CD4-positive, alpha-beta T cell (primary cell): ENCODE data around the gene CFDP1. TPM values are rescaled to one million over a fixed set of nuclear protein-coding genes. Genes with fewer than 3 reads are reported as not detected.
A peak's percentile ranks its signal among the peaks of the same experiment; 100 is the strongest.

ENCODE experiments used
- ATAC-seq: fragments of 200-7000 bp; cut with Tn5 transposase; one replicate; pipeline ENCODE4 v1.10.0; 2022; ENCODE audit warnings: mild to moderate bottlenecking; ENCODE audit not compliant: poor library complexity
- CTCF ChIA-PET: fragments of 350-600 bp; sonication (Branson Sonifier 250); formaldehyde crosslinking; loops from one replicate; lab custom pipeline; 2021; ENCODE audit warnings: antibody characterized with exemption, inconsistent platforms; lab: Charles Lee
- POLR2A ChIA-PET: fragments of 350-600 bp; sonication (Branson Sonifier 250); formaldehyde crosslinking; loops from one replicate; lab custom pipeline; 2021; ENCODE audit warnings: antibody characterized with exemption, inconsistent platforms; lab: Charles Lee
- DNase-seq, 14 experiments: peaks; one replicate each; pipeline ENCODE4 v3.0.0-alpha.2; 2013 to 2020; ENCODE audit warnings: mixed read lengths in 2 of 14
- H3K27ac ChIP-seq, 2 donors: one replicate each; pipeline versions ENCODE4 v1.5.1 to v1.7.0; 2013; ENCODE audit warnings: low read length in 2 of 2, low read depth in 1 of 2, mild to moderate bottlenecking in 1 of 2
- H3K27me3 ChIP-seq, 2 experiments: 1 replicate in 1 of 2; 2 replicates in 1 of 2; pipeline versions ENCODE4 v1.6.1 to v1.7.0; 2013; ENCODE audit warnings: low read length in 2 of 2, control low read depth in 1 of 2, mild to moderate bottlenecking in 1 of 2, moderate library complexity in 1 of 2; ENCODE audit not compliant: insufficient read depth in 2 of 2, control insufficient read depth in 1 of 2
- H3K36me3 ChIP-seq: one replicate; pipeline ENCODE4 v1.6.1; 2013; ENCODE audit warnings: low read length, control low read depth; ENCODE audit not compliant: insufficient read depth
- H3K4me1 ChIP-seq: one replicate; pipeline ENCODE4 v1.6.1; 2013; ENCODE audit warnings: low read length, control low read depth; ENCODE audit not compliant: insufficient read depth
- H3K4me3 ChIP-seq: one replicate; pipeline ENCODE4 v1.5.1; 2013; ENCODE audit warnings: mild to moderate bottlenecking, low read length, moderate library complexity
- H3K9me3 ChIP-seq, 2 experiments: 1 replicate in 1 of 2; 2 replicates in 1 of 2; pipeline versions ENCODE4 v1.6.1 to v1.7.0; 2013; ENCODE audit warnings: low read length in 2 of 2, mild to moderate bottlenecking in 2 of 2, control low read depth in 1 of 2, moderate library complexity in 1 of 2; ENCODE audit not compliant: control insufficient read depth in 1 of 2, insufficient read depth in 1 of 2
- H3K27ac Mint-ChIP-seq: one replicate; pipeline ENCODE4 v1.8.0; 2020; ENCODE audit warnings: mixed read lengths
- H3K27me3 Mint-ChIP-seq: one replicate; pipeline ENCODE4 v1.8.0; 2021; ENCODE audit warnings: mixed read lengths
- H3K36me3 Mint-ChIP-seq: one replicate; pipeline ENCODE4 v1.8.0; 2021; ENCODE audit warnings: low read depth, mixed read lengths
- H3K4me1 Mint-ChIP-seq: one replicate; pipeline ENCODE4 v1.8.0; 2021; ENCODE audit warnings: low read depth, mixed read lengths
- H3K4me3 Mint-ChIP-seq: one replicate; pipeline ENCODE4 v1.8.0; 2020; ENCODE audit warnings: mild to moderate bottlenecking, mixed read lengths
- H3K9me3 Mint-ChIP-seq: one replicate; pipeline ENCODE4 v1.8.0; 2020; ENCODE audit warnings: mixed read lengths
- intact Hi-C, 2 experiments: fragments of 100-400 bp; cut with DNase I in 1 of 2; cut with micrococcal nuclease in 1 of 2; formaldehyde crosslinking; loops; one replicate each; pipeline versions ENCODE4 v1.15.1 to v1.9.0; 2023 to 2025; cut with DNase I, micrococcal nuclease
- total RNA-seq, 174 experiments: library from RNA in 2 of 174; stranded (reverse) in 2 of 174; gene quantifications; one replicate each; pipeline ENCODE4 v1.2.3 and lab custom pipeline; 2021 to 2026
- TF ChIP-seq, protein P1 (sequence below): fragments of 200-600 bp; IDR thresholded peaks from one replicate; pipeline ENCODE4 v1.8.0; 2022; ENCODE audit warnings: antibody characterized with exemption, mild to moderate bottlenecking

The CFDP1 gene
- total RNA-seq, 2 experiments from 2014 or later, result 23.0 to 25.5 TPM

DNA sequence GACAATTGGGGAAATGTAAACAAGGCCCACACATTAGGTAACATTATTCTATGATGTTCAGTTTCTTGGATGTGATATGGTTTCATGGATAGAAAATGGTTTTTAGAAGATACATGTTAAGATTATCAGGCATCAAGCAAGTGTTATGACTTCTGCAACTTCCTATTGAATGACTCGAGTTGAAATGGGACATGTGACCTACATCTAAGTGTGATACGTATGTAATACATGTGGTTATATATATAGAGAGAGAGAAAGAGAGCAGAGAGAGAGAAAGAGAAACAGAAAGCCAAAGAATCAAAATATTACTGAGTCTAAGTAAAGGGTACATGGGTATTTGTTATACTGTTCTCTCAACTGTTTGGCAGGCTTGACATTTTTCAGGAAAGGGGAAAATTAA lies 29.5 kb upstream of the CFDP1 start:
- Mint-ChIP-seq H3K27ac (peak overlapping the region; percentile 95), H3K27me3 (no peaks in the 10 kb centered on the region), H3K4me3 (peak overlapping the region; percentile 96), H3K9me3 (no peaks in the 10 kb centered on the region), H3K36me3 (peaks cover 23% of the 10 kb centered on the region), H3K4me1 (peaks cover 58% of the 10 kb centered on the region)
- peak in 3 of 14 experiments; percentile 65 to 73 (median 67) for DNase-seq
- no peaks in the 10 kb centered on the region for H3K27me3 ChIP-seq
- peaks cover 44% of the 10 kb centered on the region for H3K4me1 ChIP-seq
- peak; percentile 15 for ATAC-seq
- ChIA-PET CTCF (no interaction called here), POLR2A (interaction anchor here (1.0 kb wide), 1 partner anchor 185 kb away, joined by 6 read pairs; the partner anchor contains the start of genes KARS1 and TERF2IP)
- H3K9me3 ChIP-seq, result no peaks in the 10 kb centered on the region
- peak overlapping the region; percentile 87 for H3K4me3 ChIP-seq
- H3K36me3 ChIP-seq, result peaks cover 4% of the 10 kb centered on the region
- intact Hi-C loops, result loop anchor here (5.0 to 10.0 kb wide), 4 partner anchors 41 to 1732 kb away; partner anchors contain the start of genes GABARAPL2 (in 2 of the 2), KARS1 (in 1 of the 2), MON1B (in 1 of the 2) and SYCE1L (in 1 of the 2)
- TF ChIP-seq, protein P1, sequence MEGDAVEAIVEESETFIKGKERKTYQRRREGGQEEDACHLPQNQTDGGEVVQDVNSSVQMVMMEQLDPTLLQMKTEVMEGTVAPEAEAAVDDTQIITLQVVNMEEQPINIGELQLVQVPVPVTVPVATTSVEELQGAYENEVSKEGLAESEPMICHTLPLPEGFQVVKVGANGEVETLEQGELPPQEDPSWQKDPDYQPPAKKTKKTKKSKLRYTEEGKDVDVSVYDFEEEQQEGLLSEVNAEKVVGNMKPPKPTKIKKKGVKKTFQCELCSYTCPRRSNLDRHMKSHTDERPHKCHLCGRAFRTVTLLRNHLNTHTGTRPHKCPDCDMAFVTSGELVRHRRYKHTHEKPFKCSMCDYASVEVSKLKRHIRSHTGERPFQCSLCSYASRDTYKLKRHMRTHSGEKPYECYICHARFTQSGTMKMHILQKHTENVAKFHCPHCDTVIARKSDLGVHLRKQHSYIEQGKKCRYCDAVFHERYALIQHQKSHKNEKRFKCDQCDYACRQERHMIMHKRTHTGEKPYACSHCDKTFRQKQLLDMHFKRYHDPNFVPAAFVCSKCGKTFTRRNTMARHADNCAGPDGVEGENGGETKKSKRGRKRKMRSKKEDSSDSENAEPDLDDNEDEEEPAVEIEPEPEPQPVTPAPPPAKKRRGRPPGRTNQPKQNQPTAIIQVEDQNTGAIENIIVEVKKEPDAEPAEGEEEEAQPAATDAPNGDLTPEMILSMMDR, result no peak
- H3K27ac ChIP-seq, result no peak overlapping the region

DNA sequence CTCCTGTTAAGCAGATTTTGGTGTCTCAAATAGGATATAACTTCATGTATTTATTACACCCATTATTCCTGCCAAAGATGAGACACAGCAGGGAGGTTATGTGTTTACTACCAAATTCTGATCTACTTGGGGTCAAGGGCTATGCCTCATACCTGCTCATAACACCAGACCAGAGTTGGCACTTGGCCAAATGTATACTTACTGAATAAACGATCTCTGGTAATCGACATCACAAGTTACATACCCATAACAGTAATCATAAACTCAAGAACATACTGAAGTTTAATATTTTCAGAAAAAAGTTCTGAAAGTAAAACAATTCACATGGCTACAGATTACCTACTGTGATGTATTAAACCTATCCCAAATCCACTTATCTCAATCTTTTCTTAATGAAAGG lies 28.3 kb upstream of the CFDP1 start:
- H3K4me1 Mint-ChIP-seq, result peaks cover 69% of the 10 kb centered on the region
- H3K36me3 ChIP-seq, result peaks cover 8% of the 10 kb centered on the region
- no peaks in the 10 kb centered on the region for H3K9me3 Mint-ChIP-seq
- H3K27ac ChIP-seq, result no peak overlapping the region
- H3K27me3 ChIP-seq, result no peaks in the 10 kb centered on the region
- H3K27ac Mint-ChIP-seq, result peak overlapping the region; percentile 25
- peak overlapping the region; percentile 96 for H3K4me3 Mint-ChIP-seq
- POLR2A ChIA-PET, result interaction anchor here (1.0 kb wide), 1 partner anchor 186 kb away, joined by 6 read pairs; the partner anchor contains the start of genes KARS1 and TERF2IP
- H3K4me3 ChIP-seq, result no peak overlapping the region
- H3K4me1 ChIP-seq, result peaks cover 51% of the 10 kb centered on the region
- TF ChIP-seq, protein P1, result no peak
- H3K27me3 Mint-ChIP-seq, result no peaks in the 10 kb centered on the region
- CTCF ChIA-PET, result no interaction called here
- H3K9me3 ChIP-seq, result no peaks in the 10 kb centered on the region
- ATAC-seq (no peak), DNase-seq (no peak)
- H3K36me3 Mint-ChIP-seq, result peaks cover 23% of the 10 kb centered on the region
- intact Hi-C loops, result loop anchor here (5.0 to 10.0 kb wide), 4 partner anchors 39 to 1733 kb away; partner anchors contain the start of genes GABARAPL2 (in 2 of the 2), KARS1 (in 1 of the 2), MON1B (in 1 of the 2) and SYCE1L (in 1 of the 2)

DNA sequence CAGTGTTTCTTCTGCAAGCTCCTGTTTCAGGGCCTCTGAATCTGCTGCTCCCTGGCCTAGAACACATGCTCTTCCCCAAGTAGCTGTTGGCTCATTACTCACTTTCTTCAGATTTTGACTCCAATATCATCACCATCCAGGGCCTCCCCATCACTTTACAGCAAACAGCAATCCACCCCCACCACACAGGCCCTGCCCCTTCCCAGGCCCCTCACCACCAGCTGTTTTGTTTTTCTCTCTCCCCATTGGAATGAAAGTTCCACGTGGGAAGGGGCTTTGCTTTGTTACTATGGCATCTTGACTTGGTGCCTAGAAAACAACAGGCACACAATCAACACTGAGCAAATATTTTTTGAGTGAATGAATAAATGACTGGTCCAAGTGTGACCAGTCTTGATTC lies 27.1 kb upstream of the CFDP1 start:
- ATAC-seq, result no peak
- intact Hi-C loops, result loop anchor here (5.0 to 10.0 kb wide), 4 partner anchors 38 to 1734 kb away; partner anchors contain the start of genes GABARAPL2 (in 2 of the 2), KARS1 (in 1 of the 2), MON1B (in 1 of the 2) and SYCE1L (in 1 of the 2)
- H3K36me3 ChIP-seq, result peaks cover 8% of the 10 kb centered on the region
- H3K9me3 Mint-ChIP-seq, result no peaks in the 10 kb centered on the region
- TF ChIP-seq, protein P1, result no peak
- H3K36me3 Mint-ChIP-seq, result peaks cover 23% of the 10 kb centered on the region
- ChIA-PET CTCF (no interaction called here), POLR2A (interaction anchor here (0.9 kb wide), 1 partner anchor 27 kb away, joined by 5 read pairs; the partner anchor contains the start of gene CFDP1)
- H3K27me3 Mint-ChIP-seq, result no peaks in the 10 kb centered on the region
- no peaks in the 10 kb centered on the region for H3K9me3 ChIP-seq
- H3K4me1 Mint-ChIP-seq, result peaks cover 79% of the 10 kb centered on the region
- H3K27ac ChIP-seq, result no peak overlapping the region
- H3K4me3 Mint-ChIP-seq, result no peak overlapping the region
- peak overlapping the region; percentile 25 for H3K27ac Mint-ChIP-seq
- H3K4me1 ChIP-seq, result peaks cover 51% of the 10 kb centered on the region
- H3K4me3 ChIP-seq, result no peak overlapping the region
- no peak for DNase-seq
- H3K27me3 ChIP-seq, result no peaks in the 10 kb centered on the region
